AG04449 (cell line): ENCODE measurements around the gene GPC5.

Source experiments
- CTCF ChIA-PET: fragments of 350-600 bp; formaldehyde crosslinking; extraction: SDS; loops from one replicate; lab custom pipeline; 2021; ENCODE audit warnings: antibody characterized with exemption; lab: Yijun Ruan, JAX
- POLR2A ChIA-PET: fragments of 400-600, 350-600 bp; formaldehyde crosslinking; extraction: SDS; loops from one replicate; lab custom pipeline; 2020; ENCODE audit warnings: antibody characterized with exemption, inconsistent platforms; lab: Yijun Ruan, JAX
- DNase-seq: peaks from one replicate; pipeline ENCODE4 v3.0.0-alpha.2; 2010; ENCODE audit warnings: low read depth, low spot score
- H3K4me3 ChIP-seq: 2 replicates; pipeline ENCODE4 v1.5.1; 2011; ENCODE audit warnings: low read depth, mild to moderate bottlenecking, control low read depth, low read length
- TF ChIP-seq, protein P1 (sequence below): IDR thresholded peaks from one replicate; pipeline ENCODE4 v1.5.1; 2011; ENCODE audit warnings: mild to moderate bottlenecking, moderate library complexity, low read length, control low read depth, inconsistent platforms; ENCODE audit not compliant: insufficient read depth; ENCODE audit errors: missing control alignments

The GPC5 gene

DNA sequence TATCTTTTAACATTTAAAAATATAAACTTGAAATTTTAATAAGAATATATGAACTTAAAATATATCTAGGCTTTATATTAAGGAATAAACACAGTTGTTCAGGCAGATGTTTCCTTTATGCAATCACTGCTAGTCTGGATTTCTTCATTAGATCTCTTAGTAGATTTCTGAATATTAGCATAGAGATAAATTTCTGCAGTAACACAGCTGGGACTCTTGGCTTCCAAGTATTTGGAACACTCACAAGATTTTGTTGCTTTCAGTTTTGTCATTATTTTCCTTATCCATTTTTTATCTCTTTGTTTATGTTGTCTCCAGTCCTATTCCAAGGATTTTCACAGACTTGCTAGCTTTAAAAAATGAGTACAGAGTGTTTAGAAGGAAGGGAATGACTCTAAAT is 857.1 kb downstream of the GPC5 start:
- TF ChIP-seq, protein P1, sequence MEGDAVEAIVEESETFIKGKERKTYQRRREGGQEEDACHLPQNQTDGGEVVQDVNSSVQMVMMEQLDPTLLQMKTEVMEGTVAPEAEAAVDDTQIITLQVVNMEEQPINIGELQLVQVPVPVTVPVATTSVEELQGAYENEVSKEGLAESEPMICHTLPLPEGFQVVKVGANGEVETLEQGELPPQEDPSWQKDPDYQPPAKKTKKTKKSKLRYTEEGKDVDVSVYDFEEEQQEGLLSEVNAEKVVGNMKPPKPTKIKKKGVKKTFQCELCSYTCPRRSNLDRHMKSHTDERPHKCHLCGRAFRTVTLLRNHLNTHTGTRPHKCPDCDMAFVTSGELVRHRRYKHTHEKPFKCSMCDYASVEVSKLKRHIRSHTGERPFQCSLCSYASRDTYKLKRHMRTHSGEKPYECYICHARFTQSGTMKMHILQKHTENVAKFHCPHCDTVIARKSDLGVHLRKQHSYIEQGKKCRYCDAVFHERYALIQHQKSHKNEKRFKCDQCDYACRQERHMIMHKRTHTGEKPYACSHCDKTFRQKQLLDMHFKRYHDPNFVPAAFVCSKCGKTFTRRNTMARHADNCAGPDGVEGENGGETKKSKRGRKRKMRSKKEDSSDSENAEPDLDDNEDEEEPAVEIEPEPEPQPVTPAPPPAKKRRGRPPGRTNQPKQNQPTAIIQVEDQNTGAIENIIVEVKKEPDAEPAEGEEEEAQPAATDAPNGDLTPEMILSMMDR: no peak
- no peak for DNase-seq
- CTCF ChIA-PET: no interaction called here
- no peak overlapping the region for H3K4me3 ChIP-seq
- POLR2A ChIA-PET: no interaction called here

DNA sequence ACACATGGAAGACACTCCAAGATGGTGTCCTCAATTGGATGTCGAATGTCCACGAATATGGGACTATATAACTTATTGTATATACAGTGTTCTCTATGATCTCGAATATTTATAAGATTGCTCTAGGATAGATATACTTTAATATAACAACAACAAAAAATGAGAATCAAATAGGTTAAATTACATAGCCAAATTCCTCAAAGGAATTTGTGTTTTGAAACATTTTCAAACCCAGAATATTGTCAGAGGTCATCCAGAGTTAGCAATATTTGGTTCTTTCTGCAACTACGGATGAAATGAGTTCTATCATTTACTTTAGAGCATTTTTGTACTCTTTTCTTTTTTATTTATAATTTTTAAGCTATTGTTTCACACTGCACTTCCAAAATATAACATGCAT is 857.8 kb downstream of the GPC5 start:
- CTCF ChIA-PET: no interaction called here
- no peak for DNase-seq
- POLR2A ChIA-PET: no interaction called here
- no peak overlapping the region for H3K4me3 ChIP-seq
- TF ChIP-seq, protein P1: no peak

- H3K4me3 ChIP-seq: no peak overlapping the region
- POLR2A ChIA-PET: no interaction called here
- CTCF ChIA-PET: no interaction called here
- no peak for DNase-seq
- TF ChIP-seq, protein P1: no peak
Measured at GRCh38 chr13:92259046-92259445, 860.6 kb downstream of the GPC5 start.

GRCh38 chr13:92259523-92259922 is 861.1 kb downstream of the GPC5 start:
- no peak for DNase-seq
- no peak overlapping the region for H3K4me3 ChIP-seq
- ChIA-PET POLR2A (no interaction called here), CTCF (no interaction called here)
- TF ChIP-seq, protein P1: no peak

GRCh38 chr13:92260363-92260762 is 861.9 kb downstream of the GPC5 start:
- TF ChIP-seq, protein P1: no peak
- DNase-seq: no peak
- ChIA-PET CTCF (no interaction called here), POLR2A (no interaction called here)
- no peak overlapping the region for H3K4me3 ChIP-seq

DNA sequence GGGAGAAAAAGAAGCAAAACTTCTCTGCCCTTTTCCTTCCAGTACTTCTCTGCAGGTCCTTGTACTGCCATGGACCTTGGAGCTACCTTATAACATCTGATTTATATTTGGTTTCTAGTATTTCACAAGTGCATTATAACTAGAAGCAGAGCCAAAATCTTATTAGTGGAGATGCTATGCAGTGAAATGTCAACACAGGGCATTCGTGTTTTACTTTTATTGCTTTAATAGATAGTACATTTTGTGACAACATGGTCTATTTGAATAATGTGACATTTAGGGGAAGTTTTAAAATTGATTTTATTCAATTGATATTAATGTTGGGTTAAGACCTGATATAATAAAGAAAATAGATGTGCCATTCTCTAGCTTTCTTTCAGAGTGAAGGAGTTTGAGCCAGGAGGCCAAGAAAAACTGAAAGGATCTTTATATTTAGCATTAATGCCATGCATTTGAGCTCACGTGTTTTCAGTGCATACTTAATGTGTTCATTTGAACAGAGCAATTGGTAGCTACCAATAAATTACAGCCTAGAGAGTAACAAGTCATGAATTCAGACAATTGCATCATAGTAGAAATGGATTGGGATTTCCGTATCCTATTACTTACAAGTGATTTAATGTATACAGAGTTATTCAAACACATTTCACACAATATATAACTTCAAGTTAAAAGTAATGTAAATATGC is 863.8 kb downstream of the GPC5 start:
- TF ChIP-seq, protein P1: no peak
- CTCF ChIA-PET: no interaction called here
- DNase-seq: no peak
- POLR2A ChIA-PET: no interaction called here
- no peak overlapping the region for H3K4me3 ChIP-seq
